ENCODE measurements around the gene EME2.

EME2 gene

GRCh38 chr16:1762196-1762878 lies 10.3 kb upstream of the EME2 start:
- no peak for TF ChIP-seq CTCF (IDR thresholded peaks at IDR 0.05; ENCODE audit: insufficient read depth, low read depth, low read length, missing control alignments)
- no peak for DNase-seq (ENCODE audit: low read depth)

GRCh38 chr16:1762879-1763520 lies 9.6 kb upstream of the EME2 start:
- H3K4me3 ChIP-seq (ENCODE audit: low read length) = no peak overlapping the region
- DNase-seq (ENCODE audit: low read depth) = no peak
- TF ChIP-seq CTCF (IDR thresholded peaks at IDR 0.05; ENCODE audit: insufficient read depth, low read depth, low read length, missing control alignments) = no peak

More at GRCh38 chr16:1762196-1762878, 10.3 kb upstream of the EME2 start:
- H3K4me3 ChIP-seq (ENCODE audit: low read length) = no peak overlapping the region

- peak; percentile 41 for DNase-seq (ENCODE audit: low read depth)
- H3K4me3 ChIP-seq (ENCODE audit: low read length) = no peak overlapping the region
- TF ChIP-seq CTCF (IDR thresholded peaks at IDR 0.05; ENCODE audit: insufficient read depth, low read depth, low read length, missing control alignments) = no peak
Measured at GRCh38 chr16:1763521-1764511, 8.8 kb upstream of the EME2 start.

GRCh38 chr16:1764971-1765370 lies 7.6 kb upstream of the EME2 start:
- DNase-seq (ENCODE audit: low read depth) = no peak
- TF ChIP-seq CTCF (IDR thresholded peaks at IDR 0.05; ENCODE audit: insufficient read depth, low read depth, low read length, missing control alignments) = no peak
- H3K4me3 ChIP-seq (ENCODE audit: low read length) = no peak overlapping the region

- TF ChIP-seq CTCF (IDR thresholded peaks at IDR 0.05; ENCODE audit: insufficient read depth, low read depth, low read length, missing control alignments) = no peak
- DNase-seq (ENCODE audit: low read depth) = no peak
- no peak overlapping the region for H3K4me3 ChIP-seq (ENCODE audit: low read length)
Measured at GRCh38 chr16:1765826-1766225, 6.8 kb upstream of the EME2 start.

GRCh38 chr16:1766231-1766630 lies 6.4 kb upstream of the EME2 start:
- H3K4me3 ChIP-seq (ENCODE audit: low read length) = no peak overlapping the region
- DNase-seq (ENCODE audit: low read depth) = no peak
- no peak for TF ChIP-seq CTCF (IDR thresholded peaks at IDR 0.05; ENCODE audit: insufficient read depth, low read depth, low read length, missing control alignments)
